PC-3 (cell line): ENCODE measurements around the gene TEX29. TPM values are rescaled to one million over a fixed set of nuclear protein-coding genes. Genes with fewer than 3 reads are reported as not detected.

Experiments
- ATAC-seq: fragments of 200-7000 bp; cut with Tn5 transposase; 2 replicates; pipeline ENCODE4 v1.9.1; 2020; ENCODE audit warnings: mild to moderate bottlenecking, moderate library complexity
- BruUV-seq: library from RNA; stranded (reverse); fragments of 400-500 nt; replicated peaks from 2 replicates; lab custom pipeline; 2021; lab: Mats Ljungman, UMichigan
- CTCF ChIA-PET: fragments of 300-600 bp; sonication (Branson Sonifier 250); formaldehyde crosslinking; loops from one replicate; lab custom pipeline; 2022; ENCODE audit warnings: antibody characterized with exemption; lab: Charles Lee
- POLR2A ChIA-PET: fragments of 300-600 bp; sonication (Branson Sonifier 250); formaldehyde crosslinking; loops from one replicate; lab custom pipeline; 2022; ENCODE audit warnings: antibody characterized with exemption; ENCODE audit not compliant: unreplicated experiment; lab: Charles Lee
- DNase-seq: peaks from one replicate; pipeline ENCODE4 v3.0.0-alpha.2; 2015
- H2AFZ ChIP-seq: fragments of 300-600 bp; sonication (generic); 2 replicates; pipeline ENCODE4 v1.6.0; 2016; ENCODE audit warnings: antibody characterized with exemption, low read length
- H3F3A ChIP-seq: fragments of 300-600 bp; sonication (generic); one replicate; pipeline ENCODE4 v1.6.0; 2017; ENCODE audit warnings: antibody characterized with exemption, low read length, control low read depth, mild to moderate bottlenecking; ENCODE audit not compliant: unreplicated experiment
- H3K27ac ChIP-seq: fragments of 300-600 bp; sonication (generic); 2 replicates; pipeline ENCODE4 v1.5.1; 2016; ENCODE audit warnings: mild to moderate bottlenecking, low read length
- H3K27me3 ChIP-seq: fragments of 300-600 bp; sonication (generic); 2 replicates; pipeline ENCODE4 v1.6.1; 2016; ENCODE audit warnings: low read length, mixed read lengths
- H3K36me3 ChIP-seq: fragments of 300-600 bp; sonication (generic); 2 replicates; pipeline ENCODE4 v1.6.1; 2016; ENCODE audit warnings: low read depth, mixed run types, low read length, mixed read lengths
- H3K4me1 ChIP-seq: fragments of 300-600 bp; sonication (generic); 2 replicates; pipeline ENCODE4 v1.5.1; 2016; ENCODE audit warnings: low read length; ENCODE audit not compliant: insufficient read depth
- H3K4me2 ChIP-seq: fragments of 300-600 bp; sonication (generic); 2 replicates; pipeline ENCODE4 v1.6.0; 2016; ENCODE audit warnings: low read length
- H3K4me3 ChIP-seq: fragments of 300-600 bp; sonication (generic); 2 replicates; pipeline ENCODE4 v1.5.1; 2016; ENCODE audit warnings: mild to moderate bottlenecking, low read length, mixed read lengths
- H3K79me2 ChIP-seq: fragments of 300-600 bp; sonication (generic); 2 replicates; pipeline ENCODE4 v1.6.1; 2017; ENCODE audit warnings: low read length, mixed read lengths
- H3K9ac ChIP-seq: fragments of 300-600 bp; sonication (generic); 2 replicates; pipeline ENCODE4 v1.6.0; 2016; ENCODE audit warnings: mild to moderate bottlenecking, low read length
- H3K9me2 ChIP-seq: fragments of 300-600 bp; sonication (generic); replicated peaks from 2 replicates; pipeline ENCODE4 v1.6.1; 2016; ENCODE audit warnings: mixed run types, low read length, mixed read lengths
- H3K9me3 ChIP-seq: fragments of 300-600 bp; sonication (generic); 2 replicates; pipeline ENCODE4 v1.6.1; 2016; ENCODE audit warnings: low read length, mixed read lengths
- H4K20me1 ChIP-seq: fragments of 300-600 bp; sonication (generic); 2 replicates; pipeline ENCODE4 v1.6.1; 2016; ENCODE audit warnings: low read length, mixed read lengths
- EZH2 ChIP-seq: fragments of 300-600 bp; sonication (generic); IDR thresholded peaks from one replicate; pipeline ENCODE4 v1.6.1; 2017; ENCODE audit warnings: antibody characterized with exemption, mild to moderate bottlenecking, low read length; ENCODE audit not compliant: unreplicated experiment
- EZH2phosphoT487 ChIP-seq: fragments of 300-600 bp; sonication (generic); IDR thresholded peaks from 2 replicates; pipeline ENCODE4 v1.6.1; 2018; ENCODE audit warnings: mild to moderate bottlenecking, antibody characterized with exemption, low read length, borderline replicate concordance
- intact Hi-C: fragments of 100-400 bp; cut with micrococcal nuclease; formaldehyde crosslinking; loops from 2 replicates; pipeline ENCODE4 v1.9.0; 2023
- total RNA-seq: library from RNA; depleted of rRNA; stranded (reverse); fragments of >200 nt; gene quantifications from 2 replicates; pipeline ENCODE4 v1.2.3, GENCODE V29; 2014
- TF ChIP-seq, protein P1 (sequence below): fragments of 300-600 bp; sonication (generic); conservative IDR thresholded peaks from 2 replicates; pipeline ENCODE4 v1.5.1; 2017; ENCODE audit warnings: antibody characterized with exemption, low read depth, mild to moderate bottlenecking, low read length

The TEX29 gene
- total RNA-seq, 1 experiment from 2014 or later = not detected

DNA sequence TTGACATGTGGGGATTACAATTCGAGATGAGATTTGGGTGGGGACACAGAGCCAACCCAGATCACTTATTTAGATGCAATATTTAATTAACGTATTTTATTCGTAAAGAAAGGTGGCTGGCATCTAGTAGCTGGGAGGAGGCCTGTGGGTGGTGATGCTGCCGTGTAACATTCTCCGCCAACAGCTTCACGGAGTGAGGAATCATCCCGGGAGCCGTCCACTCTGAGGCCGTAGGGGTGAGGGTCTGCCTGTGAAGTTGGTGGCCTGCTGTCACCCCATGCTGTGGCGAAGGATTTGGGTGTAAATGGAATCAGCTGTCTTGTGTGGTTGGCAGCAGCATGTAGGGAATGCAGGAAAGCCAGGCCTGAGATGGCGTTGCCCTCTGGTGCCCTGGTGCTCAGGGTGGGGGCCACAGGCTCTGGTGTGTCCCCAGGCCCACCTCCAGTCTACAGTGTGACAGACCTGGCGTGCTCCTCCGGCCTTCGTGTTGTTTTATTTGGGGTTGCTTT is 3.3 kb upstream of the TEX29 start:
- Histone ChIP-seq H3K4me3 (no peak overlapping the region), H3K9me2 (no peaks in the 10 kb centered on the region), H3K9me3 (no peaks in the 10 kb centered on the region), H3K27ac (no peak overlapping the region), H3F3A (no peaks in the 10 kb centered on the region), H4K20me1 (no peaks in the 10 kb centered on the region), H3K27me3 (no peaks in the 10 kb centered on the region), H2AFZ (no peak overlapping the region), H3K36me3 (no peaks in the 10 kb centered on the region), H3K4me2 (no peak overlapping the region), H3K4me1 (no peaks in the 10 kb centered on the region), H3K79me2 (no peaks in the 10 kb centered on the region), H3K9ac (no peak overlapping the region)
- ChIA-PET CTCF (no interaction called here), POLR2A (no interaction called here)
- TF ChIP-seq, protein P1, sequence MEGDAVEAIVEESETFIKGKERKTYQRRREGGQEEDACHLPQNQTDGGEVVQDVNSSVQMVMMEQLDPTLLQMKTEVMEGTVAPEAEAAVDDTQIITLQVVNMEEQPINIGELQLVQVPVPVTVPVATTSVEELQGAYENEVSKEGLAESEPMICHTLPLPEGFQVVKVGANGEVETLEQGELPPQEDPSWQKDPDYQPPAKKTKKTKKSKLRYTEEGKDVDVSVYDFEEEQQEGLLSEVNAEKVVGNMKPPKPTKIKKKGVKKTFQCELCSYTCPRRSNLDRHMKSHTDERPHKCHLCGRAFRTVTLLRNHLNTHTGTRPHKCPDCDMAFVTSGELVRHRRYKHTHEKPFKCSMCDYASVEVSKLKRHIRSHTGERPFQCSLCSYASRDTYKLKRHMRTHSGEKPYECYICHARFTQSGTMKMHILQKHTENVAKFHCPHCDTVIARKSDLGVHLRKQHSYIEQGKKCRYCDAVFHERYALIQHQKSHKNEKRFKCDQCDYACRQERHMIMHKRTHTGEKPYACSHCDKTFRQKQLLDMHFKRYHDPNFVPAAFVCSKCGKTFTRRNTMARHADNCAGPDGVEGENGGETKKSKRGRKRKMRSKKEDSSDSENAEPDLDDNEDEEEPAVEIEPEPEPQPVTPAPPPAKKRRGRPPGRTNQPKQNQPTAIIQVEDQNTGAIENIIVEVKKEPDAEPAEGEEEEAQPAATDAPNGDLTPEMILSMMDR = no peak
- TF ChIP-seq EZH2phosphoT487 (no peak), EZH2 (no peak)
- no peak for DNase-seq
- BruUV-seq = no TSS peak
- intact Hi-C loops = no loop called here
- ATAC-seq = no peak

DNA sequence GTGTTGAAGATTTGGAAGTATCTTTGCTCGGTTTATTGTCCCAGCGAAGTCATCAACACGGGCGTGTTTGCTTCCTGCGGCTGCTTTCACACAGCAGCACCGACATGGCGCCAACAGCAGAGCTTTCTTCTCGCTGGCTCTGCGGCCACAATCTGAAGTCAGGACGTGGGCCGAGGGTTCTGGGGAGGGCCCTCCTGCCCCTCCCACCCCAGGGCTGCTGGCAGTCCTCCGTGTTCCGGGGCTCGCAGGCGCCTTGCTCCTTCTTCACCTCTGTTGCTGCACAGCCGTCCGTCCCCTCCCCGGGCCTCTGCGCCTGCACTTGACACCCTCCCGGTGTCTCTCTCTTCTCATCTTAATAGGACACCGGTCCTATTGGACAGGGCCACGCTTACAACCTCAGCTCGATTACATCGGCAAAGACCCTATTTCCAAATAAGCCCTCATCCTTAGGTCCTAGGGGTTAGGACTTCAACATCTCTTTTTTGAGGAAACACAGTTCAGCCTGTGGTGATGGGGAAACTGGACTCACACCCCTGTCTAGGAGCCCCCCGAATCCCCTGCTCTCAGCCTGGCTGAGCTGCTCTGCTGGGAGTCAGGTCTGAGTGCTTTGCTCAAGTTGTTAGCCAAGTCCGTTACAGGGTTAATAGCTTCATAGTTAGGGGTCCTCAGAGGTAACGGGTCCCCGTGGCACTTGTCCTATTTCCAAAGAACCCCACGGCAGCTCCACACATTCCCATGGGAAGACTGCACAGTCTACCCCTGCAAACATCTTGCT is 2.7 kb upstream of the TEX29 start:
- Histone ChIP-seq H3K27me3 (no peaks in the 10 kb centered on the region), H4K20me1 (no peaks in the 10 kb centered on the region), H3K4me2 (no peak overlapping the region), H3K9me3 (no peaks in the 10 kb centered on the region), H2AFZ (no peak overlapping the region), H3K36me3 (no peaks in the 10 kb centered on the region), H3F3A (no peaks in the 10 kb centered on the region), H3K4me3 (no peak overlapping the region), H3K9me2 (no peaks in the 10 kb centered on the region), H3K79me2 (no peaks in the 10 kb centered on the region), H3K27ac (no peak overlapping the region), H3K9ac (no peak overlapping the region), H3K4me1 (no peaks in the 10 kb centered on the region)
- intact Hi-C loops = no loop called here
- DNase-seq = no peak
- no peak for ATAC-seq
- CTCF ChIA-PET = no interaction called here
- TF ChIP-seq EZH2phosphoT487 = no peak
- TF ChIP-seq EZH2 = no peak
- TF ChIP-seq, protein P1 = no peak
- POLR2A ChIA-PET = no interaction called here
- no TSS peak for BruUV-seq

DNA sequence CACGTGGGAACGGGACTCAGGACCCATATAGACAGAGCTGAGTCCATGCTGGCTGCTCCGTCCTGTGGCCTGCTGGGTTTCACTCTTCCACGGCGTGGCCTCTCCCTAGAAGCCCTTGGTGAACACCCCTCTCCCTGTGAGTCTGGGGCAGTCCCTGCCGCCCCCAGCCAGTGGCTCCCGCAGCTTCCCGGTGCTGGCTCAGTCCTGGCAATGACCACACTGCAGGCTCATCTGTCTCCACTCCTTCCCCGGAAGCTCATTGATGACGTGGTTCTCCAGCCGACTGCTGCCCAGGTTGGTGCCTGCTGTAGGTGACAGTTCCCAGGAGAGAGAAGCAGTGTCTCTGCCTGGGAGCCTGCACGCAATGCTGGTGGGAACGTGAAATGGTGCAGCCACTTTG is 2.1 kb upstream of the TEX29 start:
- no peak for DNase-seq
- no TSS peak for BruUV-seq
- no peak overlapping the region for H3K9ac ChIP-seq
- H3K4me2 ChIP-seq = no peak overlapping the region
- H3K27ac ChIP-seq = no peak overlapping the region
- H3K36me3 ChIP-seq = no peaks in the 10 kb centered on the region
- TF ChIP-seq, protein P1 = no peak
- no peak for TF ChIP-seq EZH2
- no peak for TF ChIP-seq EZH2phosphoT487
- intact Hi-C loops = no loop called here
- no peaks in the 10 kb centered on the region for H3K27me3 ChIP-seq
- CTCF ChIA-PET = no interaction called here
- H3K4me3 ChIP-seq = no peak overlapping the region
- H3K9me2 ChIP-seq = no peaks in the 10 kb centered on the region
- H4K20me1 ChIP-seq = no peaks in the 10 kb centered on the region
- no peaks in the 10 kb centered on the region for H3K9me3 ChIP-seq
- no peak for ATAC-seq
- H3K4me1 ChIP-seq = no peaks in the 10 kb centered on the region
- no peaks in the 10 kb centered on the region for H3K79me2 ChIP-seq
- POLR2A ChIA-PET = no interaction called here
- no peaks in the 10 kb centered on the region for H3F3A ChIP-seq
- H2AFZ ChIP-seq = no peak overlapping the region
